Neuronal stem cell (in vitro differentiated cells): Measurements from ENCODE around the gene CTNNBL1.
A peak's percentile ranks its signal among the peaks of the same experiment; 100 is the strongest.

Experiments used
- DNase-seq: peaks from one replicate; pipeline ENCODE4 v3.0.0-alpha.2; 2013; ENCODE audit warnings: low spot score
- H2AFZ ChIP-seq: one replicate; pipeline ENCODE4 v1.6.1; 2013; ENCODE audit warnings: mild to moderate bottlenecking, low read length, inconsistent platforms
- H2AK5ac ChIP-seq: 2 replicates; pipeline ENCODE4 v1.6.1; 2013; ENCODE audit warnings: low read depth, mild to moderate bottlenecking, inconsistent platforms, low read length, moderate library complexity, mixed read lengths
- H2BK120ac ChIP-seq: 2 replicates; pipeline ENCODE4 v1.6.1; 2013; ENCODE audit warnings: low read depth, mild to moderate bottlenecking, inconsistent platforms, low read length, moderate library complexity, mixed read lengths
- H2BK12ac ChIP-seq: one replicate; pipeline ENCODE4 v1.6.1; 2013; ENCODE audit warnings: low read length, inconsistent platforms
- H2BK15ac ChIP-seq: 2 replicates; pipeline ENCODE4 v1.6.1; 2013; ENCODE audit warnings: mild to moderate bottlenecking, low read length, inconsistent platforms, mixed read lengths
- H2BK5ac ChIP-seq: one replicate; pipeline ENCODE4 v1.6.1; 2013; ENCODE audit warnings: inconsistent platforms, mild to moderate bottlenecking, low read length, moderate library complexity
- H3K14ac ChIP-seq: one replicate; pipeline ENCODE4 v1.6.1; 2013; ENCODE audit warnings: low read length, inconsistent platforms
- H3K18ac ChIP-seq: 2 replicates; pipeline ENCODE4 v1.6.1; 2013; ENCODE audit warnings: low read length, inconsistent platforms
- H3K23ac ChIP-seq: 2 replicates; pipeline ENCODE4 v1.6.1; 2013; ENCODE audit warnings: low read depth, mild to moderate bottlenecking, mixed read lengths, low read length, inconsistent platforms; ENCODE audit not compliant: poor library complexity
- H3K27ac ChIP-seq: replicated peaks from 3 replicates; pipeline ENCODE4 v1.5.1; 2013; ENCODE audit warnings: low read length, inconsistent platforms
- H3K27me3 ChIP-seq, 3 experiments: 2 replicates each; pipeline ENCODE4 v1.6.1; 2013; ENCODE audit warnings: low read length in 3 of 3, mild to moderate bottlenecking in 2 of 3, inconsistent platforms in 1 of 3, low read depth in 1 of 3, mixed read lengths in 1 of 3, moderate library complexity in 1 of 3; ENCODE audit not compliant: control insufficient read depth in 3 of 3, insufficient read depth in 3 of 3
- H3K36me3 ChIP-seq, 2 donors: replicated peaks in 1 of 2; 2 replicates each; pipeline ENCODE4 v1.6.1; 2013; ENCODE audit warnings: low read length in 2 of 2; ENCODE audit not compliant: control insufficient read depth in 2 of 2, insufficient read depth in 2 of 2
- H3K4ac ChIP-seq: 2 replicates; pipeline ENCODE4 v1.6.1; 2013; ENCODE audit warnings: inconsistent platforms, mild to moderate bottlenecking, low read length, moderate library complexity
- H3K4me1 ChIP-seq, 2 donors: 1 replicate in 1 of 2; 2 replicates in 1 of 2; pipeline ENCODE4 v1.6.1; 2013; ENCODE audit warnings: low read length in 2 of 2, low read depth in 1 of 2; ENCODE audit not compliant: control insufficient read depth in 2 of 2, insufficient read depth in 1 of 2
- H3K4me2 ChIP-seq: one replicate; pipeline ENCODE4 v1.6.1; 2013; ENCODE audit warnings: mild to moderate bottlenecking, low read length, inconsistent platforms; ENCODE audit not compliant: insufficient read depth, poor library complexity, severe bottlenecking
- H3K4me3 ChIP-seq, 2 donors: 2 replicates each; pipeline ENCODE4 v1.5.1; 2013; ENCODE audit warnings: low read length in 2 of 2, mild to moderate bottlenecking in 2 of 2, inconsistent platforms in 1 of 2, moderate library complexity in 1 of 2
- H3K79me1 ChIP-seq: one replicate; pipeline ENCODE4 v1.6.1; 2013; ENCODE audit warnings: low read depth, mild to moderate bottlenecking, inconsistent platforms, low read length, moderate library complexity
- H3K9ac ChIP-seq: one replicate; pipeline ENCODE4 v1.6.1; 2013; ENCODE audit warnings: mild to moderate bottlenecking, low read depth, low read length, inconsistent platforms; ENCODE audit not compliant: poor library complexity
- H3K9me3 ChIP-seq, 2 donors: replicated peaks in 1 of 2; 2 replicates each; pipeline versions ENCODE3 to v1.6.1; 2013; ENCODE audit warnings: low read length in 2 of 2, mild to moderate bottlenecking in 2 of 2, inconsistent platforms in 1 of 2, low read depth in 1 of 2, mixed read lengths in 1 of 2, moderate library complexity in 1 of 2; ENCODE audit not compliant: control insufficient read depth in 2 of 2, insufficient read depth in 1 of 2
- H4K8ac ChIP-seq: one replicate; pipeline ENCODE4 v1.6.1; 2013; ENCODE audit warnings: low read depth, mild to moderate bottlenecking, inconsistent platforms, low read length, moderate library complexity
- H4K91ac ChIP-seq: one replicate; pipeline ENCODE4 v1.6.1; 2013; ENCODE audit warnings: low read length, low read depth, mild to moderate bottlenecking, inconsistent platforms; ENCODE audit not compliant: poor library complexity
- WGBS, 2 donors: extraction: QIAGEN DNeasy Blood & Tissue Kit; methylation state at CpG; one replicate each; pipeline ENCODE4 v1.1.7; 2013; ENCODE audit warnings: missing lambda C conversion rate in 2 of 2, mixed read lengths in 1 of 2; ENCODE audit not compliant: insufficient read length in 2 of 2, insufficient replicate concordance in 1 of 2; ENCODE audit errors: extremely low coverage in 2 of 2; 5-methylcytosine and 5-hydroxymethylcytosine counted together

The CTNNBL1 gene

GRCh38 chr20:37822141-37822601, 128.3 kb downstream of the CTNNBL1 start:
- no peaks in the 10 kb centered on the region for H3K27me3 ChIP-seq
- H3K4me2 ChIP-seq, result no peak overlapping the region
- H3K18ac ChIP-seq, result no peak overlapping the region
- peaks cover 16 to 26% of the 10 kb centered on the region in 2 donors for H3K4me1 ChIP-seq
- H2BK12ac ChIP-seq, result no peak overlapping the region
- H2BK5ac ChIP-seq, result no peak overlapping the region
- no peak overlapping the region for H2AFZ ChIP-seq
- H4K91ac ChIP-seq, result no peak overlapping the region
- no CpG with 5 or more reads among the region's 6 CpGs for WGBS, 2 donors
- H2BK120ac ChIP-seq, result no peak overlapping the region
- no peak overlapping the region for H2AK5ac ChIP-seq
- no peak overlapping the region for H3K23ac ChIP-seq
- no peak overlapping the region for H3K4me3 ChIP-seq
- H2BK15ac ChIP-seq, result no peak overlapping the region
- H4K8ac ChIP-seq, result no peak overlapping the region
- no peaks in the 10 kb centered on the region for H3K9me3 ChIP-seq
- no peaks in the 10 kb centered on the region for H3K36me3 ChIP-seq
- H3K14ac ChIP-seq, result peak overlapping the region; percentile 40
- no peak overlapping the region for H3K4ac ChIP-seq
- H3K79me1 ChIP-seq, result no peaks in the 10 kb centered on the region
- no peak overlapping the region for H3K27ac ChIP-seq
- H3K9ac ChIP-seq, result no peak overlapping the region
- DNase-seq, result no peak

GRCh38 chr20:37823296-37823980, 129.6 kb downstream of the CTNNBL1 start:
- Histone ChIP-seq H2BK5ac (no peak overlapping the region), H2BK15ac (no peak overlapping the region), H3K27ac (peak overlapping the region; percentile 34), H4K8ac (no peak overlapping the region), H3K4me3 (no peak overlapping the region), H3K4ac (no peak overlapping the region), H3K36me3 (no peaks in the 10 kb centered on the region), H2AK5ac (no peak overlapping the region), H4K91ac (no peak overlapping the region), H3K23ac (no peak overlapping the region), H3K27me3 (no peaks in the 10 kb centered on the region), H2BK120ac (no peak overlapping the region), H3K14ac (no peak overlapping the region), H3K18ac (peak overlapping the region; percentile 22), H3K9ac (no peak overlapping the region), H2AFZ (peak overlapping the region; percentile 30), H3K4me1 (peaks cover 16 to 26% of the 10 kb centered on the region in 2 donors), H3K4me2 (no peak overlapping the region), H3K79me1 (no peaks in the 10 kb centered on the region), H2BK12ac (no peak overlapping the region), H3K9me3 (no peaks in the 10 kb centered on the region)
- no CpG with 5 or more reads among the region's 6 CpGs for WGBS, 2 donors
- DNase-seq, result no peak

- Histone ChIP-seq H2BK5ac (no peak overlapping the region), H3K4me2 (no peak overlapping the region), H3K4ac (no peak overlapping the region), H4K91ac (no peak overlapping the region), H2AK5ac (no peak overlapping the region), H3K18ac (no peak overlapping the region), H3K4me1 (peaks cover 9 to 10% of the 10 kb centered on the region in 2 donors), H3K79me1 (no peaks in the 10 kb centered on the region), H3K14ac (no peak overlapping the region), H3K4me3 (no peak overlapping the region), H2AFZ (no peak overlapping the region), H3K27ac (no peak overlapping the region), H2BK12ac (no peak overlapping the region), H2BK120ac (no peak overlapping the region), H3K9ac (no peak overlapping the region), H3K36me3 (no peaks in the 10 kb centered on the region), H3K9me3 (no peaks in the 10 kb centered on the region), H4K8ac (no peak overlapping the region), H2BK15ac (no peak overlapping the region), H3K27me3 (no peaks in the 10 kb centered on the region), H3K23ac (no peak overlapping the region)
- WGBS, 2 donors, result no CpG with 5 or more reads among the region's 3 CpGs
- DNase-seq, result no peak
Observed at GRCh38 chr20:37827605-37828004, 133.8 kb downstream of the CTNNBL1 start.

- no peak overlapping the region for H3K4ac ChIP-seq
- no peak overlapping the region for H2BK5ac ChIP-seq
- no peak overlapping the region for H2BK12ac ChIP-seq
- no CpG with 5 or more reads among the region's 4 CpGs for WGBS, 2 donors
- H3K27me3 ChIP-seq, result no peaks in the 10 kb centered on the region
- H3K4me1 ChIP-seq, result peaks cover under 1 to 7% of the 10 kb centered on the region in 2 donors
- DNase-seq, result no peak
- no peak overlapping the region for H3K4me3 ChIP-seq
- no peak overlapping the region for H3K14ac ChIP-seq
- no peak overlapping the region for H2AFZ ChIP-seq
- no peak overlapping the region for H2AK5ac ChIP-seq
- no peak overlapping the region for H3K23ac ChIP-seq
- no peak overlapping the region for H3K4me2 ChIP-seq
- H3K79me1 ChIP-seq, result no peaks in the 10 kb centered on the region
- H2BK120ac ChIP-seq, result no peak overlapping the region
- H3K9me3 ChIP-seq, result no peaks in the 10 kb centered on the region
- no peak overlapping the region for H3K18ac ChIP-seq
- H3K36me3 ChIP-seq, result no peaks in the 10 kb centered on the region
- H2BK15ac ChIP-seq, result no peak overlapping the region
- H4K91ac ChIP-seq, result no peak overlapping the region
- H4K8ac ChIP-seq, result no peak overlapping the region
- H3K9ac ChIP-seq, result no peak overlapping the region
- no peak overlapping the region for H3K27ac ChIP-seq
Observed at GRCh38 chr20:37828684-37829083, 134.9 kb downstream of the CTNNBL1 start.
